Hematopoietic multipotent progenitor cell treated with erythropoietin and hydrocortisone succinate and interleukin-3 and kit ligand, for 17 days (in vitro differentiated cells): ENCODE data around the gene PAX2.

ENCODE experiments used
- DNase-seq: peaks from one replicate; pipeline ENCODE4 v3.0.0-alpha.2; 2015; ENCODE audit warnings: low spot score

PAX2 gene

DNA sequence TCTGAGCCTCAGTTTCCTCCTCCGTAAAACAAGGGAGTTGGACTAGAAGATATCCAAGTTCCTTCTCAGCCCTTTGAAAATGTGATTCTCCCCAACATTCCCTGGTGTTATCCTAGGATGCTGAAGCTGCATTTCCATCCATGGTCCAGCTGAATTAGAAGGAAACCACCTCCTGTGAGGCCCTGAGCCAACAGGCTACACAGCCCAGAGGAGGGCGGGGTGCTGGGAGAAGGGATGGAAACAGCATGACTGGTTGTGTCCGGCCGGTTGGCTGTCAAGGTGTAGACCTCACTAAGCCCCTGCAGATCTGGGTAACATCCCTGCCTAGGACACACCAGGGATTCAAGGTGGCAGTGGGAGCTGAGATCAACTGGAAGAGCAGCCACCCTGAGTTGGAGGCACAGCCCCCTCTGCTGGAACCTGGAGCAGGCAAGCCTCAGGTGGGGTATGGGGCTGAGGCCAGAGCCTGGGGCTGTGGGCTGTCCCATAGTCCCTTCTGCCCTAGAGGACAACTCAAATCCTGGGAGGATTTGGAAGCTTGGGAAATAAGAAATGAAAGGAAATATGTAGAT lies 72.0 kb downstream of the PAX2 start:
- no peak for DNase-seq

DNA sequence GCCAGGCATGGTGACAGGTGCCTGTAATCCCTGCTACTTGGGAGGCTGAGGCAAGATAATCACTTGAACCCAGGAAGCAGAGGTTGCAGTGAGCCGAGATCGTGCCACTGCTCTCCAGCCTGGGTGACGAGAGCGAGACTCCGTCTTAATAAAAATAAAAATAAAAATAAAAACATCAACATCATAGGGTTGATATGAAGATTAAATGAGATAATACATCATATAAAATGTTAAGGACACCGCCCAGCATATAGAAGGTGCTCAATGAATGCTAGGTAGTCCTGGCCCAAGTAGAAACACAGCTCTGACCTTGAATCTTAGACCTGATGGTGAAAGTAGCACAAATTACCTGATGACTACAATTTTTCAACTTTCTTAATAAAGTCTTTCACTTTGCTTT lies 74.0 kb downstream of the PAX2 start:
- no peak for DNase-seq

DNA sequence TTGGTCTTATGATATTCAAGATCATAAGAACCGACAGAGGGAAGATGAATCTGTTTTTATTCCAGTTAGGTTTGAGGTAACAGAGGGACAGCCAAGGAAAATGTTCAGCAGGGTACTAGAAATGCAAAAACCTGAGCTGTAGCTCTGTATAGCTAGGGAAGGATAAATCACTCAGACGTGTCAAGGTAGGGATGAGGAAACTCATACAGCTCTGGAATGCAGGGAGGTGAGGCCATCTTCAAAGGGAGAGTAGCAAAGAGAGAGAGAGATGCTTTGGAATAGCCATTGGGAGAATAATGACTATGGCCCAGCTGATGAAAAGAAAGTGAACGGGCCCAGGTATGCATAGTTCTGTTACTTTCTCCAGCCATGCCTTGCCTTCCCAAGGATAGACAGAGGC lies 77.8 kb downstream of the PAX2 start:
- no peak for DNase-seq

DNA sequence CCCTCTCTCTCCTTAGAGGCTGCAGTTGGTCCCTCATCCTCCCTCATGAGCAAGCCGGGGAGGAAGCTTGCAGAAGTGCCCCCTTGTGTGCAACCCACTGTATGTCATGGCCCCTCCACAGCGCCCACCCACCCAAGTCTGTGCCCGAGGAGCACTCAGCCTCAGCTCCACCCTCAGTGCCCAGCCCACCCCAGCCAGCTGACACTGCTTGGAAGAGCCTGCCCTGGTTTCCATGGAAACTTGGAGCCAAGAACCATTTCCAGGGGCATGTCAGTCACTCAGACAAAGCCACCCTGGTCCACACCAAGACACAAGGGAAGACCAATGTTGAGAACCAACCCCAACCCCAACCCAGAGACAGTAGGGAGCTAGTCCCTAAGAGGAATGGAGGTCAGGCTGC lies 79.5 kb downstream of the PAX2 start:
- DNase-seq = no peak

DNA sequence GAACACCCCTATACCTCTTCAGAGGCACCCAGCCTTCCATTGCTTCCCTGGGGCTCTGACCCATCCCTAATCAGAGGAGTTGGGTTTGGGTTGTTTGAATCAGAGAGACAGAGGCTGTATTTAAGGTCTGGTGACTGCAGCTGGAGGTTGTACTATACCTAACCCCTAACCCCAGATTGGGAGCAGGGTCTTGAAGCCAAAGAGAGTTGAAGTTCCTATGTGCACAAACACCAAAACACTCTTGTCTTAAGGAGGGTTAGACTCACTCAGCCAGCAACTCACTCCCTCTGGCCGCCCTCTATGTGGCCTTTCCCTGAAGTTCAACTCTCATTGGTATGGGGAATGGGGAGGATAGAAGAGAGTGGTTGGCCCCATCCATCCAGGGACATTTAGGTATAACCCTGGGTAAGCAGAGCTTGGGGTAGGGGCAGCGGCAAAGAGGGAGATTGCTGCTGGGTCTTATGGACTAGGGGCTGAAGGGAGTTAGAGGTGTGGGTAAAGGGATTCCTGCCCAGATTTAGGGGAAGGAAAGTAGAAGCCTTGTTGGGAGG lies 80.0 kb downstream of the PAX2 start:
- no peak for DNase-seq

DNA sequence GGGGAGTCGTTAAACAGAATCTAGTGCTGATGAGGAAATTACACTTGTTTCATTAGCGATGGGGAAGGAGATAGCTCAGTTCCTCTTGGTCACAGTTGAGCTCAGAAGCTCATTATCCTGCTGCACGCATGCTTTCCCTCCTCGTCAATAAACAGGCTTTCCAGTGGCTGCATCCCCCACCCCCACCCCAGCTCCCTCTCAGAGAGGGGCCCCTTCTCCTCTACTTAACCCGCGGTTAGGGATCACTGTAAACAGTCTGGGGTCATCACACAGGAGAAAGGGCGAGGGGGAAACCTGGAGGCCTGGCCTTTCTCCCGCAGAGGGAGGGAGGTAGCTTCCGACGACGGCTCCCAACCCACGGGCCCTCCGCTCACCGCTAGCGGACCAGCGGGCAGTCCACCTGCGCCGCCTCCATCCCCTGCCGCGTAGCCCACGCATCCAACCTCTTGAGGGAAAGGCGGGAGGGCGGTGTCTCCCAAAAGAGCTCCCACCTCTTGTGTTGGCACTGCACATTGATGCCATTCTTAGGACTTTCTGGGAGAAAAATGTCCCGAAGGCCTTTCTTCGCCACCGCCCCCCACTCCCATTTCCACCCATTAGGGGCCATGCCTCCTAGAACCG lies 80.8 kb downstream of the PAX2 start:
- no peak for DNase-seq

DNA sequence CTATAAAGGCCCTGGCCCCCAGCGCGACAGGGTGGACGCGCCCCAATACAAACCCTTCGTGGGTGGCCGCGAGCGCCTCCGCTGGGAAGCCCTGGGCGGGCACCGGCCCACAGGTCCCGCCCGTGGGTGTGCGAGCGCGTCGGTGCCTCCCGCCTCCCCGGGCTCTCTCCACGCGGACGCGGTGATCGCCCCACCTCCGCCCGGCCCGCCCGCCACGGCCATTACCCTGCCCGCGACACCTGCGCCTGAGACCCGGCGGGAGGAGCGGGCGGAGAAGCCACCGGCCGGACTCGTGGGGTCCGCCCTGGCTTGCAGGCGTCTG lies 81.2 kb downstream of the PAX2 start:
- no peak for DNase-seq

DNA sequence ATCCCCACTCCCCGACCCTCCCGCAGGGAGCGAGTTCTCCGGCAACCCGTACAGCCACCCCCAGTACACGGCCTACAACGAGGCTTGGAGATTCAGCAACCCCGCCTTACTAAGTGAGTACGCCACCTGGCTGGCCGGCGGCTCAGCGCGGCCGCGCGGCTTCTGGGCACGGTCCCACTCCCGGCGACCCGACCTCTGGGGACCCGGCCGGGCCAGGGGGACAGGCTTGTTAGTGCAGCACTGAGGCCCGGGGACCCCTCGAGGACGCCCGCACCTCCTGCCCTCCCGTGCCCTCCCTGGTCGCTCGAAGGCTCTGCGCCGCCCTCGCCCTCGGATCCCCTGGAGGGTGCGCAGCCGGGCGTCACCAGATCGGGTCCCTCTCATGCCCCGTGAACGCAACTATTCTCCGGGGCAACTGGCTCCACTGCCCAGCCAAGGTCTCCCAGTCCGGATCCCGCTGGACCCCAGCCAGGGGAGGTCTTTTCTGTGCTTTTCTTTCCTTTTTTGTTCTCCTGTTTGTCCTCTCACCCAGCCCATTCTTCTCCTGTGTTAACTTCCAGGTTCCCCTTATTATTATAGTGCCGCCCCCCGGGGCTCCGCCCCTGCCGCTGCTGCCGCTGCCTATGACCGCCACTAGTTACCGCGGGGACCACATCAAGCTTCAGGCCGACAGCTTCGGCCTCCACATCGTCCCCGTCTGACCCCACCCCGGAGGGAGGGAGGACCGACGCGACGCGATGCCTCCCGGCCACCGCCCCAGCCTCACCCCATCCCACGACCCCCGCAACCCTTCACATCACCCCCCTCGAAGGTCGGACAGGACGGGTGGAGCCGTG lies 81.8 kb downstream of the PAX2 start:
- DNase-seq = no peak

DNA sequence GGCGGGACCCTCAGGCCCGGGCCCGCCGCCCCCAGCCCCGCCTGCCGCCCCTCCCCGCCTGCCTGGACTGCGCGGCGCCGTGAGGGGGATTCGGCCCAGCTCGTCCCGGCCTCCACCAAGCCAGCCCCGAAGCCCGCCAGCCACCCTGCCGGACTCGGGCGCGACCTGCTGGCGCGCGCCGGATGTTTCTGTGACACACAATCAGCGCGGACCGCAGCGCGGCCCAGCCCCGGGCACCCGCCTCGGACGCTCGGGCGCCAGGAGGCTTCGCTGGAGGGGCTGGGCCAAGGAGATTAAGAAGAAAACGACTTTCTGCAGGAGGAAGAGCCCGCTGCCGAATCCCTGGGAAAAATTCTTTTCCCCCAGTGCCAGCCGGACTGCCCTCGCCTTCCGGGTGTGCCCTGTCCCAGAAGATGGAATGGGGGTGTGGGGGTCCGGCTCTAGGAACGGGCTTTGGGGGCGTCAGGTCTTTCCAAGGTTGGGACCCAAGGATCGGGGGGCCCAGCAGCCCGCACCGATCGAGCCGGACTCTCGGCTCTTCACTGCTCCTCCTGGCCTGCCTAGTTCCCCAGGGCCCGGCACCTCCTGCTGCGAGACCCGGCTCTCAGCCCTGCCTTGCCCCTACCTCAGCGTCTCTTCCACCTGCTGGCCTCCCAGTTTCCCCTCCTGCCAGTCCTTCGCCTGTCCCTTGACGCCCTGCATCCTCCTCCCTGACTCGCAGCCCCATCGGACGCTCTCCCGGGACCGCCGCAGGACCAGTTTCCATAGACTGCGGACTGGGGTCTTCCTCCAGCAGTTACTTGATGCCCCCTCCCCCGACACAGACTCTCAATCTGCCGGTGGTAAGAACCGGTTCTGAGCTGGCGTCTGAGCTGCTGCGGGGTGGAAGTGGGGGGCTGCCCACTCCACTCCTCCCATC lies 82.7 kb downstream of the PAX2 start:
- DNase-seq = no peak

DNA sequence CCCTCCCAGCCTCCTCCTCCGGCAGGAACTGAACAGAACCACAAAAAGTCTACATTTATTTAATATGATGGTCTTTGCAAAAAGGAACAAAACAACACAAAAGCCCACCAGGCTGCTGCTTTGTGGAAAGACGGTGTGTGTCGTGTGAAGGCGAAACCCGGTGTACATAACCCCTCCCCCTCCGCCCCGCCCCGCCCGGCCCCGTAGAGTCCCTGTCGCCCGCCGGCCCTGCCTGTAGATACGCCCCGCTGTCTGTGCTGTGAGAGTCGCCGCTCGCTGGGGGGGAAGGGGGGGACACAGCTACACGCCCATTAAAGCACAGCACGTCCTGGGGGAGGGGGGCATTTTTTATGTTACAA lies 83.3 kb downstream of the PAX2 start:
- DNase-seq = no peak

DNA sequence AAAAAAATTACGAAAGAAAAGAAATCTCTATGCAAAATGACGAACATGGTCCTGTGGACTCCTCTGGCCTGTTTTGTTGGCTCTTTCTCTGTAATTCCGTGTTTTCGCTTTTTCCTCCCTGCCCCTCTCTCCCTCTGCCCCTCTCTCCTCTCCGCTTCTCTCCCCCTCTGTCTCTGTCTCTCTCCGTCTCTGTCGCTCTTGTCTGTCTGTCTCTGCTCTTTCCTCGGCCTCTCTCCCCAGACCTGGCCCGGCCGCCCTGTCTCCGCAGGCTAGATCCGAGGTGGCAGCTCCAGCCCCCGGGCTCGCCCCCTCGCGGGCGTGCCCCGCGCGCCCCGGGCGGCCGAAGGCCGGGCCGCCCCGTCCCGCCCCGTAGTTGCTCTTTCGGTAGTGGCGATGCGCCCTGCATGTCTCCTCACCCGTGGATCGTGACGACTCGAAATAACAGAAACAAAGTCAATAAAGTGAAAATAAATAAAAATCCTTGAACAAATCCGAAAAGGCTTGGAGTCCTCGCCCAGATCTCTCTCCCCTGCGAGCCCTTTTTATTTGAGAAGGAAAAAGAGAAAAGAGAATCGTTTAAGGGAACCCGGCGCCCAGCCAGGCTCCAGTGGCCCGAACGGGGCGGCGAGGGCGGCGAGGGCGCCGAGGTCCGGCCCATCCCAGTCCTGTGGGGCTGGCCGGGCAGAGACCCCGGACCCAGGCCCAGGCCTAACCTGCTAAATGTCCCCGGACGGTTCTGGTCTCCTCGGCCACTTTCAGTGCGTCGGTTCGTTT lies 83.9 kb downstream of the PAX2 start:
- DNase-seq = no peak

DNA sequence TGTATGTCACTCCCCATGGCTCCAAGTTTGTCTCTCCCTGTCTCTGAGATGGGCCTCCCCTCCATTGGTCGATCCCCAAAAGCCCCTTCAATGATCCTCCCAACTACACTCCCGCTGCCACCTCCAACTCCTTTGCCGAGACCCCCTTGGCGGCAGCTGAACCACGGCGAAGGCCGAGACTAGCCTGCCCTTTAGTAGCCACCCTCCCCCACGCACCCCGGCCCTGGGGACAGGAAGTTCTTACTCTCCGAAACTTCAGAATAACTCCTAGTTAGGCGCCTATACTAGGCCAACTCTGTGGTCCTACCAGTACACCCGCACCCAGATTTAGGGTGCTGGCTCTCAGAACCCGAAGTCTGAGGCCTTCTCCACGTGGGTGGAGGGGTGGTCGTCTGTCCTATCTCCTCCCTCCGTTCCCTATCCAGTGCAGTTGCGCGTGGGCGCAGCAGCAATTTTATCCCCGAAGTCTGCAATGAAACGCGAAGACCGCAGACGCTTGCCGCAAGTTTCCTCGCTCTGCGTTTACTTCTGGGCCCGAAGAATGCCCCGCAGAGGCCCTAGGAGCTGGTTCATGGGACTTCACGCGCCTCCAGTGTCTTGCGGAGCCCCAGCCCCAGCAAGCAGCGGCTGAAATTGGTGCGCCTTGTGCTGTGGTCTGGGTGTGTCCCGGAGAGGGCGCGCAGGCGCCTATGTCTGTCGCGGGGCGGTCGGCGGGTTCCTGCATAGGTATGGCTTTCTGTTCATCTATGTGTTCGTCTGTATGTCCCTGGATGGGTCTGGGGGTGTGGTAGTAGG lies 84.7 kb downstream of the PAX2 start:
- no peak for DNase-seq

DNA sequence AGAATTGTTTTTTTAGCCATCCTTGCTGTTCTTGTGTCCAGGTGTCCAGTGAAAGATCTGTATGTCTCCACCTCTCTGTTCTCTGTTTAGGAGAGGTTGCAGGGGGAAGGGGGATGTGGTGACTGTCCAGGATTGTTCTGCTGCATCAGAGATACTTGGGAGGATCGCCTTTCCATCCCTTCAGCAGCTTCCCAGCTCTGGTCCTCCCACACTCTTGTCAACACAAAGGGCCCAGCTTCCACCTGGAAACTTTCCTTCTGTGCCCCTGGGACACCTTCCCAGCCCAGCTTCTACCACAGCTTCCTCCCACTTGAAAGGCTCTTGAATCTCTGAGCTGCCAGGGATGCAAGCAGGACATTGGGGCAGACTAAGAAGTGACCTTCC lies 85.3 kb downstream of the PAX2 start:
- no peak for DNase-seq

DNA sequence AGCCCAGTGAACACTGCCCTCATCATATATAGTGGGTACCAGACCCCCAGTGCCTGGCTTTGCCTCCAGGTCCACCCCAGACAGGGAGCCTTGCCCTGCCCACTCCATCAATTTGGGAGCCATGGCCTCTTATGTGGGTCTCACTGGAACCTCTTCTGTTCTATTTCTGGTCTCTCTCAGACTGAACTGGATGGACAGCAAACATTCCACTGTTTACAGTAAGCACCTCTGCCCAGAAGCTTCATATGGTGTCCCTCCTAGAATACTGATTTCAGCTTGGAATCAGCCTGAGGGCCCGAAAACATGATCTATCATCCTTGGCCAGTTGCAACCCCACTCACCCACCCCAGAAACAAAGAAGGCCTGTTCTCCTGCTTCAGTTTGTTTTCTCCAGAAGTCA lies 86.4 kb downstream of the PAX2 start:
- DNase-seq = no peak

DNA sequence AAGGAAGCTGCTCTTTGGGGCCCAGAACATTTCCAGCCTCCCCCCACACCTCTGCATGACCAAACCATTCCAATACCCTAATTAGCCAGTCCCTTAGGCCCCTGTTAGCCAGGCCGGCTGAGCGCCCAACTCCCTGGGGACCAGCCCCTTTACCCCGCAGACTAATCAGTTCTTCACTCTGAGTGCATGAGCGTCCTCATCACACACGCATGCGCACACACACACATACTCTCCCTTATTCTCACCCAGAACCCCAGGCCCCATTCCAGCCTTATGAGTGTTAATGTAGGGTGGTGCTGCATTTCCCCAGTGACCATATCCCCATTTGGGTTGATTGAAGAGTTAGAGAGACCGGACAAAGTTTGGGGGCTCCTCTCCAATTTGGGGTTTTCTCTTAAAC lies 90.4 kb downstream of the PAX2 start:
- no peak for DNase-seq

DNA sequence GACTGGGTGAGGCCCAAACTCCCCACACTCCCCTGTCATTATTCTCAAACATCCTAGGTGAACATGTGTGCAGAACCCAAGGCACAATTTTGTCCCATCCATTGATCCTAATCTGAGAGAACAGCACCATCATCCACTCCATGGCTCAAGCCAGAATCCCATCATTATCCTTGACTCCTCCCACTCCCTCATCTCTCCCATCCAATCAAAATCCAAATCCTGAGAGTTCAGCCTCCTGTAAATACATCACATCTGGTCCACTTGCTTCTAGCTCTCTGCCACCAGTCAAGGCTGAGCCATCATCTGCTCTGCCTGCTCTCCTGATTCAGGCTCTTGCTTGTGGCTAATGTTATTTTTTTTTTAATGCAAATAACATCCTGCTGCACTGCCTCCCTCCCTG lies 91.5 kb downstream of the PAX2 start:
- DNase-seq = no peak

DNA sequence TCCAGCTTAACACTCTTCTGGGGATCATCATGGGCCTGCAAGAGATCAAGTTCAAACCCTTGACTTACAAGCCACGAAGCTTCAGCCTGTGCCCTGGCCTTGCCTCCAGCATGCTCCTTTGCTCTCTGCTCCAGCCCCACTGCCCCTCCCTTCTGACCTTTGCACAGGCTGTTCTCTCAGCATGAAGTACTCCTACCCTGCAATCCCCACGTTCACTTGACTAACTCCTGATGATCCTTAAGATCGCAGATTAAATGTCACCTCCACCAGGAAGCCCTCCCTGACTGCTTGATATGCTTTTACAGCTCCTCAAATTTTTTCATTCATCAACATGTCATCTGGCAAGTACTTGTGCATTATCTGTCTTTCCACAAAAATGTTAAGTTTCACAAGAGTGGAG lies 91.9 kb downstream of the PAX2 start:
- no peak for DNase-seq

DNA sequence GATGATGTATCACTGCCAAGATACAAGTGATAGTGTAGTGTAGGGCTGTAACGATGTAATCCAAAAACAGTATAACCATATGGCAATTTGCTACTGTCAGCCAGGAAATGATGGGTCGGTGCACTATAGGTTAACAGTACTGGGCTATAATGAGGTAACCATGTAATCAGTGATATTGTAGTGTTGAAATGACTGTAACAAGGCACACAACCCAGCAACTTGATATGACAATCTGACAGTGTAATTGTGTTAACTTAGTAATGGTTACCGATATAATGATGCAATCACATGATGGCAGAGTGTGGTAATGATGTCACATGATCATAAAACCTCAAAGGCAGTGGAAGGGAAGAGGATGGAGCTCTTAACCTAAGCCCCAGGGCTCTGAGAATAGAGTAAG lies 93.6 kb downstream of the PAX2 start:
- no peak for DNase-seq

DNA sequence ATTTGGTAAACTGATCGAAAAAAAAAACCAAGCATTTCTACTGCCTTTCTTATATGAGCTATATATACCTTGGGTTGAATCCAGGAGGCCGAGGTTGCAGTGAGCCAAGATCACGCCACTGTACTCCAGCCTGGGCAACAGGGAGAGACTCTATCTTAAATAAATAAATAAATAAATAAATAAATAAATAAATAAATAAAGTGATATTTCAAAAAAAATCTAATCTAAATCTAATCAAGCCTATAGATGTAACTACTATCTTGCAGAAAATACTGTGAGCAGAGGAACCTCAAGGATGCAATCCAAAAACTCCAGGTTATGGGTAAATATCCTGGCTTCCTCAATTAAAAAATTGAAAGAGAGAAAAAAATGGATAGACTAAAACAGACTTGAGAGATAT lies 96.1 kb downstream of the PAX2 start:
- no peak for DNase-seq

DNA sequence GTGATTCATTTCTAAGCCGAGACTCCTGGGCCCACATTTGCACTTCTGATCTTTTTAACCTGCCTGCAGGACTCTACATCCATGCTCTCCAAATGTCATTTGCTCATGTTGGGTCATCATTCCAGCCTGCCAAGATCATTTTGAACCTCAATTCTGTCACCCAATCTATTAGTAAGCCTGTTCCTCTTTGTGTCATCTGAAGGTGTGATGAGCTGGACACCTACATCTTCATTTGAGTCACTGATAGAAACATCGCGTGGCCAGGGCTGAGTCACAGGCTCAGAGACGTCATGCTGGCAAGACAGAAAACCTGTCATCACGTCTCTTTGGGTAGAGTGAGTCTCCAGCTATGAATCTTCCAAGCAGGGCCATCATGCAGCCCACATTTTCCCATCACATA lies 102.1 kb downstream of the PAX2 start:
- DNase-seq = no peak

DNA sequence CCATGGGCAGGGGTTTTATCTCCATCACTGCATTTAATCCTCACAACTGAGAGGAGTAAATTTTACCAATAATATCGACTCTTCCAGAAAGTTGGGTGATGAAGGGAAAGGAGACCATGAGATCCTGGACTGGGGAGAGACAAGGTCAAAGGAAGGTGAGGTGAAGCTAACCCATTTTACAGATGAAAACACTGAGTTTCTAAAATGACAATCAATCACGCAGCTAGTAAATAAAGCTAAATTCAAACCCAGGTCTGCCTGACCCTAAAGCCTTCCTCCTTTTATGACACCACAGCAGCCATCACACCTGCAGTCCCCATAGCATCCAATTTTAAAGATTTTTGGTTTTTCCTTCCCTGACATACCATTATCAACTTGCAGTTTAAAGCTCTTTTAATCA lies 103.4 kb downstream of the PAX2 start:
- DNase-seq = no peak
